ENCODE measurements around the gene PTK7.

The PTK7 gene

GRCh38 chr6:43053545-43054205 is 22.4 kb upstream of the PTK7 start, which contains the start of gene CUL7:
Gene CUL7, minus strand, starts transcription at chr6:43053851. Its CDS starts 1,063 bp downstream, at chr6:43052788.
- peaks cover 36% of the 10 kb centered on the region for H3K36me3 ChIP-seq (ENCODE audit: insufficient read depth, low read length)
- peak within 1 kb of the TSS; percentile 84 for H3K27ac ChIP-seq (ENCODE audit: low read length)
- peak within 1 kb of the TSS; percentile 90 for H2AFZ ChIP-seq (ENCODE audit: low read depth, low read length)
- H3K4me1 ChIP-seq (ENCODE audit: insufficient read depth, low read length), result peaks cover 49% of the 10 kb centered on the region
- DNase-seq (peak; percentile 96), ATAC-seq (ENCODE audit: insufficient read depth, low read depth) (peak; percentile 99)
- H3K9ac ChIP-seq (ENCODE audit: low read depth, low read length), result peak within 1 kb of the TSS; percentile 88
- peak within 1 kb of the TSS; percentile 95 for H3K4me2 ChIP-seq (ENCODE audit: insufficient read depth, low read length)
- no peak for TF ChIP-seq EZH2 (IDR thresholded peaks at IDR 0.05; ENCODE audit: borderline replicate concordance, low read depth, low read length, severe bottlenecking)
- TF ChIP-seq CTCF (IDR thresholded peaks at IDR 0.05; ENCODE audit: borderline replicate concordance, extremely low read depth, low read length, poor library complexity, severe bottlenecking), result no peak
- peak within 1 kb of the TSS; percentile 56 to 85; a peak in 3 of 4 replicates for H3K4me3 ChIP-seq (ENCODE audit: low read depth in 1 of 2, low read length in 2 of 2)
- no peaks in the 10 kb centered on the region for H3K9me3 ChIP-seq (ENCODE audit: insufficient read depth, low read length, severe bottlenecking)
- H3K27me3 ChIP-seq (ENCODE audit: insufficient read depth, low read length, poor library complexity), result no peaks in the 10 kb centered on the region
- H4K20me1 ChIP-seq (ENCODE audit: insufficient read depth, low read length), result 0 out of 2 replicates have a peak, but pooled peaks cover 2% of the 10 kb centered on the region
- H3K79me2 ChIP-seq (ENCODE audit: insufficient read depth, low read length), result peaks cover 31% of the 10 kb centered on the region

GRCh38 chr6:43054206-43054943 is 21.7 kb upstream of the PTK7 start:
- 0 out of 2 replicates have a peak, but pooled peaks cover 2% of the 10 kb centered on the region for H4K20me1 ChIP-seq (ENCODE audit: insufficient read depth, low read length)
- peak overlapping the region; percentile 56 to 85; a peak in 3 of 4 replicates for H3K4me3 ChIP-seq (ENCODE audit: low read depth in 1 of 2, low read length in 2 of 2)
- peak overlapping the region; percentile 95 for H3K4me2 ChIP-seq (ENCODE audit: insufficient read depth, low read length)
- H3K9ac ChIP-seq (ENCODE audit: low read depth, low read length), result peak overlapping the region; percentile 88
- peaks cover 36% of the 10 kb centered on the region for H3K79me2 ChIP-seq (ENCODE audit: insufficient read depth, low read length)
- H3K9me3 ChIP-seq (ENCODE audit: insufficient read depth, low read length, severe bottlenecking), result no peaks in the 10 kb centered on the region
- H3K27ac ChIP-seq (ENCODE audit: low read length), result peak overlapping the region; percentile 84
- H3K36me3 ChIP-seq (ENCODE audit: insufficient read depth, low read length), result peaks cover 31% of the 10 kb centered on the region
- peaks cover 51% of the 10 kb centered on the region for H3K4me1 ChIP-seq (ENCODE audit: insufficient read depth, low read length)
- DNase-seq (no peak), ATAC-seq (ENCODE audit: insufficient read depth, low read depth) (no peak)
- peak overlapping the region; percentile 56 for H2AFZ ChIP-seq (ENCODE audit: low read depth, low read length)
- H3K27me3 ChIP-seq (ENCODE audit: insufficient read depth, low read length, poor library complexity), result no peaks in the 10 kb centered on the region
- TF ChIP-seq CTCF (IDR thresholded peaks at IDR 0.05; ENCODE audit: borderline replicate concordance, extremely low read depth, low read length, poor library complexity, severe bottlenecking) (no peak), EZH2 (IDR thresholded peaks at IDR 0.05; ENCODE audit: borderline replicate concordance, low read depth, low read length, severe bottlenecking) (no peak)

GRCh38 chr6:43055966-43056365 is 20.1 kb upstream of the PTK7 start:
- ATAC-seq (ENCODE audit: insufficient read depth, low read depth), result no peak

More at GRCh38 chr6:43055966-43056365, 20.1 kb upstream of the PTK7 start:
- Histone ChIP-seq H3K36me3 (ENCODE audit: insufficient read depth, low read length) (peaks cover 22% of the 10 kb centered on the region), H3K4me1 (ENCODE audit: insufficient read depth, low read length) (peaks cover 60% of the 10 kb centered on the region), H3K79me2 (ENCODE audit: insufficient read depth, low read length) (peaks cover 48% of the 10 kb centered on the region), H3K4me3 (ENCODE audit: low read depth in 1 of 2, low read length in 2 of 2) (no peak overlapping the region), H3K9me3 (ENCODE audit: insufficient read depth, low read length, severe bottlenecking) (no peaks in the 10 kb centered on the region), H3K27ac (ENCODE audit: low read length) (no peak overlapping the region), H2AFZ (ENCODE audit: low read depth, low read length) (no peak overlapping the region), H3K27me3 (ENCODE audit: insufficient read depth, low read length, poor library complexity) (no peaks in the 10 kb centered on the region), H4K20me1 (ENCODE audit: insufficient read depth, low read length) (0 out of 2 replicates have a peak, but pooled peaks cover 2% of the 10 kb centered on the region), H3K9ac (ENCODE audit: low read depth, low read length) (no peak overlapping the region), H3K4me2 (ENCODE audit: insufficient read depth, low read length) (no peak overlapping the region)
- DNase-seq, result no peak
- TF ChIP-seq CTCF (IDR thresholded peaks at IDR 0.05; ENCODE audit: borderline replicate concordance, extremely low read depth, low read length, poor library complexity, severe bottlenecking) (no peak), EZH2 (IDR thresholded peaks at IDR 0.05; ENCODE audit: borderline replicate concordance, low read depth, low read length, severe bottlenecking) (no peak)

Measured in DND-41 (cell line).